ENCODE measurements around the gene CEP135.

GRCh38 chr4:56008206-56008605 lies 59.5 kb downstream of the CEP135 start:
- no peak for TF ChIP-seq CTCF (IDR thresholded peaks at IDR 0.05)
- TF ChIP-seq POLR2A (IDR thresholded peaks at IDR 0.05) = no peak
